Peyer's patch (tissue), 4 donors: ENCODE data around the gene TTYH1. TPM values are rescaled to one million over a fixed set of nuclear protein-coding genes. Genes with fewer than 3 reads are reported as not detected.
A peak's percentile ranks its signal among the peaks of the same experiment; 100 is the strongest.

Experiments
- DNase-seq, 3 donors: peaks; one replicate each; pipeline ENCODE4 v3.0.0-alpha.2; 2017 to 2019
- H3K27ac ChIP-seq, 4 donors: fragments of 200-600 bp; sonication (generic); one replicate each; pipeline ENCODE4 v1.5.1; 2016 to 2019
- H3K27me3 ChIP-seq, 2 donors: fragments of 200-600 bp; sonication (generic); one replicate each; pipeline ENCODE4 v1.5.1; 2019
- H3K36me3 ChIP-seq, 3 donors: fragments of 200-600 bp; sonication (generic); one replicate each; pipeline ENCODE4 v1.5.1; 2016 to 2019
- H3K4me1 ChIP-seq, 4 donors: fragments of 200-600 bp; sonication (generic); one replicate each; pipeline ENCODE4 v1.5.1; 2016 to 2019
- H3K4me3 ChIP-seq, 4 donors: fragments of 200-600 bp; sonication (generic); 1 replicate in 3 of 4; 2 replicates in 1 of 4; pipeline ENCODE4 v1.5.1; 2016 to 2019; ENCODE audit warnings: mild to moderate bottlenecking in 1 of 4
- H3K9me3 ChIP-seq, 4 donors: fragments of 200-600 bp; sonication (generic); one replicate each; pipeline ENCODE4 v1.5.1; 2016 to 2019; ENCODE audit warnings: mild to moderate bottlenecking in 1 of 4
- POLR2A ChIP-seq, 2 donors: fragments of 450-650 bp; IDR thresholded peaks; one replicate each; pipeline ENCODE4 v1.5.1; 2017; ENCODE audit warnings: antibody characterized with exemption in 2 of 2, mild to moderate bottlenecking in 2 of 2, moderate library complexity in 2 of 2
- total RNA-seq, 4 donors: library from RNA; depleted of rRNA; stranded (reverse); fragments of >200 nt; gene quantifications; one replicate each; pipeline ENCODE4 v1.1.0, GENCODE V29; 2016
- TF ChIP-seq, protein P1 (sequence below), 6 experiments: fragments of 450-650 bp in 4 of 6; fragments of 200-600 bp in 2 of 6; sonication (generic) in 1 of 6; IDR thresholded peaks; one replicate each; pipeline ENCODE4 v1.5.1; 2017 to 2019; ENCODE audit warnings: antibody characterized with exemption in 6 of 6, mild to moderate bottlenecking in 3 of 6, moderate library complexity in 1 of 6

Gene TTYH1
- total RNA-seq, 4 donors from 2014 or later, result 0.35 TPM; not detected in 3

DNA sequence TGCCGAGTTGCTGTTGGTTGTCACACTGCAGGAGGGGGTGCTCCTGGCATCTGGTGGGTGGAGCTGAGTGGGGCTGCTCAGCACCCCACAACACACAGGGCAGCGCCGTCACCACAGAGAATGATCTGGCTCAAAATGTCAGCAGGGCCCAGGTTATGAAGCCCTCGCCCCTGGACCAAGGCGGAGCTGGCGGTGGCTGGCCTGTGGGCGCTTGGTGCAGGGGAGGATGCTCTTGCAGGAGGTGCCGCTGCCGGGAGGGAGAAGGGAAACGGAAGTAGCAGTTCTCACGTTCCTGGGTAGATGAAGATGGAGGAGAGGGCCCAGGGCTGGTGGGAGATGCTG is 19.6 kb downstream of the TTYH1 start:
- DNase-seq, result peak in 1 of 3 donors; percentile 54
- Histone ChIP-seq H3K9me3 (no peaks in the 10 kb centered on the region), H3K27me3 (no peaks in the 10 kb centered on the region), H3K27ac (no peak overlapping the region), H3K36me3 (no peaks in the 10 kb centered on the region), H3K4me3 (no peak overlapping the region), H3K4me1 (peaks cover 0 to 26% (median 5%) of the 10 kb centered on the region in 4 donors)
- TF ChIP-seq, protein P1, sequence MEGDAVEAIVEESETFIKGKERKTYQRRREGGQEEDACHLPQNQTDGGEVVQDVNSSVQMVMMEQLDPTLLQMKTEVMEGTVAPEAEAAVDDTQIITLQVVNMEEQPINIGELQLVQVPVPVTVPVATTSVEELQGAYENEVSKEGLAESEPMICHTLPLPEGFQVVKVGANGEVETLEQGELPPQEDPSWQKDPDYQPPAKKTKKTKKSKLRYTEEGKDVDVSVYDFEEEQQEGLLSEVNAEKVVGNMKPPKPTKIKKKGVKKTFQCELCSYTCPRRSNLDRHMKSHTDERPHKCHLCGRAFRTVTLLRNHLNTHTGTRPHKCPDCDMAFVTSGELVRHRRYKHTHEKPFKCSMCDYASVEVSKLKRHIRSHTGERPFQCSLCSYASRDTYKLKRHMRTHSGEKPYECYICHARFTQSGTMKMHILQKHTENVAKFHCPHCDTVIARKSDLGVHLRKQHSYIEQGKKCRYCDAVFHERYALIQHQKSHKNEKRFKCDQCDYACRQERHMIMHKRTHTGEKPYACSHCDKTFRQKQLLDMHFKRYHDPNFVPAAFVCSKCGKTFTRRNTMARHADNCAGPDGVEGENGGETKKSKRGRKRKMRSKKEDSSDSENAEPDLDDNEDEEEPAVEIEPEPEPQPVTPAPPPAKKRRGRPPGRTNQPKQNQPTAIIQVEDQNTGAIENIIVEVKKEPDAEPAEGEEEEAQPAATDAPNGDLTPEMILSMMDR (IDR thresholded peaks at IDR 0.05), result no peak
- no peak for TF ChIP-seq POLR2A (IDR thresholded peaks at IDR 0.05)

DNA sequence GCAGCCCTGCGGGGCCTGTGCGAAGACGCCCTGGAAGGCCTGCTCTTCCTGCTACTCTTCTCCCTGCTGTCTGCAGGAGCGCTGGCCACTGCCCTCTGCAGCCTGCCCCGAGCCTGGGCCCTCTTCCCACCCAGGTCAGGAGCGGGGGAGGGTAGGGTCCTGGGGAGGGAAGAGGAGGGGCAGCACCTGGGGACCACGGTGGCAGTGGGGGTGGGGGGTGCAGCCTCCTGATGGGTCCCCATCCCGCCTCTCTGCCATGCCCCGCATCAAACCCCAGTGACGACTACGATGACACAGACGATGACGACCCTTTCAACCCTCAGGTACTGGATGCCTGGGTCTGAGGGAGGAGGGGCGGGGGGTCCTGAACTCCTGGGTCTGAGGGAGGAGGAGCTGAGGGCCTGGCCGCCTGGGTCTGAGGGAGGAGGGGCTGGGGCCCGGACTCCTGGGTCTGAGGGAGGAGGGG is 20.3 kb downstream of the TTYH1 start:
- Histone ChIP-seq H3K27me3 (no peaks in the 10 kb centered on the region), H3K9me3 (no peaks in the 10 kb centered on the region), H3K4me1 (peaks cover 0 to 18% (median 2%) of the 10 kb centered on the region in 4 donors), H3K27ac (no peak overlapping the region), H3K4me3 (no peak overlapping the region), H3K36me3 (no peaks in the 10 kb centered on the region)
- DNase-seq, result peak in 1 of 3 donors; percentile 39
- TF ChIP-seq, protein P1 (IDR thresholded peaks at IDR 0.05), result no peak
- TF ChIP-seq POLR2A (IDR thresholded peaks at IDR 0.05), result no peak

DNA sequence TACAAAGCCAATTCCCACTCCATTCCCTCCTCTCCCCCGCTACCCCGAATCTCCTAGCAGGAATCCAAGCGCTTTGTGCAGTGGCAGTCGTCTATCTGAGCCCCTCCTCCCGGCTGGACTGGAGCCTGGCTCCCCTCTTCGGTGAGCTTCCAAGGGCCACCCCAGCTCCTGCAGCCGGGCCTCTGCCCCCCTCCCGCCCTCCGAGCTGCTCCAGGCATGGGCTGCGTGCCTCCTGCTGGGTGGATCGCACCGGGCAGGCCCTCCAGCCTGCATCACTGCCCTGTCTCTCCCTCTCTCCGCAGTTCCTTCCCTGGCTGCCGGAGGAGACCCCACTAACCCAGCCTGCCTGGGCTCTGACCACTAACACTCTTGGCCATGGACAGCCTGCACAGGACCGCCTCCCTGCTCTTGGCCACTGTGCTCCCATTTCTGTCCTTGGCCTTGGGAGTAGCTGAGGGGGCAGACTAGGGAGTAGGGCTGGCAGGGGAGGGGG is 20.8 kb downstream of the TTYH1 start:
- no peak for DNase-seq
- TF ChIP-seq, protein P1 (IDR thresholded peaks at IDR 0.05), result no peak
- Histone ChIP-seq H3K4me3 (no peak overlapping the region), H3K27me3 (no peaks in the 10 kb centered on the region), H3K4me1 (peaks cover 0 to 14% (median 0%) of the 10 kb centered on the region in 4 donors), H3K9me3 (no peaks in the 10 kb centered on the region), H3K36me3 (no peaks in the 10 kb centered on the region), H3K27ac (no peak overlapping the region)

DNA sequence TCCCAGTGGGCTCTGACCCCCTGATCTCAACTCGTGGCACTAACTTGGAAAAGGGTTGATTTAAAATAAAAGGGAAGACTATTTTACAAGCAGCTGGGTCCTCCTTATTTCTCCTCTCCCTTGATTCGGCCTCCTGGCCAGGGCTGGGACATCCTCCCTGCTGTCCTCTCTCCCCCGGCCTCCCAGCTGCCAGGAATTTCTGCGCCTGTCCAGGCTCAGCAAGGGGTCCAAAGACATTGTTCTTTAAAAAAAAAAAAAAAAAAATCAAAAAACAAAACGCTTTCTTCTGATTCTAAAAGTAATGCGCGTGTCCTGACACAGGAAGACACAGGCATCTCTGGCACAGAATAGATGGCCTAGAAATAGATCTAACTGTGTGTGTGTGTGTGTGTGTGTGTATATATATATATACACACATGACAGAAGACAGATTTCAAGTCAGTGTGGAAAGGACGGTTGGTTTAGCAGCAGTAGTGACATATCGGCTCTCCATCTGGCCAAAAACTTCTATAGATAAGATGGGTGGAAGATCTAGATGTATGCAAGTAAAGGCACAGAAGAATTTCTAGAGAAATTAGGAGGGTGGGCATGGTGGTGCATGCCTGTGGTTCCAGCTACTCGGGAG is 21.5 kb downstream of the TTYH1 start:
- H3K27me3 ChIP-seq, result no peaks in the 10 kb centered on the region
- no peak for DNase-seq
- H3K4me1 ChIP-seq, result peaks cover 0 to 8% (median 0%) of the 10 kb centered on the region in 4 donors
- no peak overlapping the region for H3K27ac ChIP-seq
- H3K4me3 ChIP-seq, result no peak overlapping the region
- H3K9me3 ChIP-seq, result no peaks in the 10 kb centered on the region
- TF ChIP-seq, protein P1 (IDR thresholded peaks at IDR 0.05), result no peak
- no peak for TF ChIP-seq POLR2A (IDR thresholded peaks at IDR 0.05)
- H3K36me3 ChIP-seq, result no peaks in the 10 kb centered on the region

DNA sequence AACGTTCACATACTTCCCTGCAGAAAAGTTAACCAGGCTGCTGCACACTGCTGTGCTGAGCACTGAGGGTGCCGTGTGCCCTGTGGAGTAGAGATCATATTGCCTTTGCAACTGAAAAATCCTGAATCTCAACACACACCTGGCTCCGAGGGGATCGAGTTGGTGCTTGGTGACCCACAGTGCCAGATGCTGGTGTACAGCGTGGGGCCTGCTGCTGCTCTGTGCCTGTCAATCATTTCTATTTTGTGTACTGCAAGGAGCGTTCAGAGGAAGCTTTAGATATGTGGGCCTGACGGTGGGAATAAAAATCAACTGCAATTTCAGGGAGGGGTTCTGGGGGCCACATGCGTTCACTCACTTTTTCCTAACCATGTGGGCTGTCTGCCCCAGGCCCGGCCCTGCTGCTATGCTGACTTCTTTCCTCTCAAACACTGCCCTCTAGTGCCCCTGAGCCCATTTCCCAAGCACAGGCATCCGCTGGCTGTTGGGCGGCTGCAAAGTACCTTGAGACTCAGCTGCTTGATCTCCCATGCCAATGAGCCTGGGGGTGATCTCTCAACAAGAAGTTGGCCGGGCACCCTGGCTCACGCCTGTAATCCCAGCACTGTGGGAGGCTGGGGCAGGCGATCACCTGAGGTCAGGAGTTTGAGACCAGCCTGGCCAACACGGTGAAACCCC is 24.0 kb downstream of the TTYH1 start:
- Histone ChIP-seq H3K4me1 (peaks cover 0 to 12% (median 0%) of the 10 kb centered on the region in 4 donors), H3K4me3 (no peak overlapping the region), H3K9me3 (no peaks in the 10 kb centered on the region), H3K27ac (no peak overlapping the region), H3K27me3 (no peaks in the 10 kb centered on the region), H3K36me3 (peaks cover 0 to 10% (median 0%) of the 10 kb centered on the region in 3 donors)
- no peak for TF ChIP-seq POLR2A (IDR thresholded peaks at IDR 0.05)
- TF ChIP-seq, protein P1 (IDR thresholded peaks at IDR 0.05), result peak in 3 of 6 experiments; percentile 26 to 51 (median 35)
- peak in 1 of 3 donors; percentile 76 for DNase-seq
